ENCODE measurements around the gene MCC.

- no peak for TF ChIP-seq CTCF (IDR thresholded peaks at IDR 0.05)
- no peak for TF ChIP-seq EZH2 (IDR thresholded peaks at IDR 0.05; ENCODE audit: borderline replicate concordance, insufficient read depth, low read depth, low read length, poor library complexity, severe bottlenecking)
These were observed 40.7 kb downstream of the MCC start for GRCh38 chr5:113447498-113448050.

Measured in B cell (primary cell).